HEK293 (cell line): ENCODE data around the gene TRAPPC1.
A peak's percentile ranks its signal among the peaks of the same experiment; 100 is the strongest.

Experiments used
- BCL11A ChIP-seq: fragments of 450-650 bp; formaldehyde crosslinking; IDR thresholded peaks from 2 replicates; pipeline ENCODE4 v1.5.1; 2016; ENCODE audit warnings: low read depth, missing biosample characterization, missing genetic modification characterization
- GFI1B ChIP-seq: fragments of 450-650 bp; formaldehyde crosslinking; IDR thresholded peaks from 2 replicates; pipeline ENCODE4 v1.5.1; 2016; ENCODE audit warnings: missing biosample characterization, missing genetic modification characterization
- GLIS1 ChIP-seq: fragments of 450-650 bp; formaldehyde crosslinking; IDR thresholded peaks from 2 replicates; pipeline ENCODE4 v1.5.1; 2016; ENCODE audit warnings: missing biosample characterization, missing genetic modification characterization
- GLIS2 ChIP-seq: fragments of 450-650 bp; formaldehyde crosslinking; IDR thresholded peaks from 2 replicates; pipeline ENCODE4 v1.5.1; 2016; ENCODE audit warnings: missing biosample characterization, missing genetic modification characterization
- IKZF3 ChIP-seq: fragments of 450-650 bp; IDR thresholded peaks from 2 replicates; pipeline ENCODE4 v1.5.0; 2018; ENCODE audit warnings: missing biosample characterization, mild to moderate bottlenecking, missing genetic modification characterization, moderate library complexity
- MYNN ChIP-seq: fragments of 450-650 bp; formaldehyde crosslinking; IDR thresholded peaks from 2 replicates; pipeline ENCODE4 v1.5.1; 2016; ENCODE audit warnings: missing biosample characterization, missing genetic modification characterization, borderline replicate concordance
- SP3 ChIP-seq: fragments of 450-650 bp; formaldehyde crosslinking; IDR thresholded peaks from 2 replicates; pipeline ENCODE4 v1.5.1; 2016; ENCODE audit warnings: missing biosample characterization, missing genetic modification characterization
- TRIM28 ChIP-seq: IDR thresholded peaks from 2 replicates; pipeline ENCODE4 v1.6.1; 2011; ENCODE audit warnings: low read length, control low read depth, borderline replicate concordance
- YY2 ChIP-seq: fragments of 450-650 bp; formaldehyde crosslinking; IDR thresholded peaks from 2 replicates; pipeline ENCODE4 v1.5.1; 2016; ENCODE audit warnings: missing biosample characterization, missing genetic modification characterization
- ZBTB48 ChIP-seq: fragments of 450-650 bp; formaldehyde crosslinking; IDR thresholded peaks from 2 replicates; pipeline ENCODE4 v1.5.1; 2016; ENCODE audit warnings: missing biosample characterization, missing genetic modification characterization
- ZBTB8A ChIP-seq: fragments of 450-650 bp; formaldehyde crosslinking; IDR thresholded peaks from 2 replicates; pipeline ENCODE4 v1.5.1; 2016; ENCODE audit warnings: missing biosample characterization, missing genetic modification characterization
- ZEB2 ChIP-seq: fragments of 450-650 bp; formaldehyde crosslinking; IDR thresholded peaks from 2 replicates; pipeline ENCODE4 v1.5.1; 2016; ENCODE audit warnings: missing biosample characterization, missing genetic modification characterization
- ZFP37 ChIP-seq: fragments of 450-650 bp; formaldehyde crosslinking; IDR thresholded peaks from 2 replicates; pipeline ENCODE4 v1.5.1; 2016; ENCODE audit warnings: missing biosample characterization, missing genetic modification characterization
- ZNF184 ChIP-seq: fragments of 450-650 bp; IDR thresholded peaks from 2 replicates; pipeline ENCODE4 v1.5.1; 2018; ENCODE audit warnings: missing biosample characterization, mild to moderate bottlenecking, missing genetic modification characterization
- ZNF211 ChIP-seq: fragments of 450-650 bp; formaldehyde crosslinking; IDR thresholded peaks from 2 replicates; pipeline ENCODE4 v1.5.1; 2016; ENCODE audit warnings: low read depth, missing biosample characterization, missing genetic modification characterization
- ZNF24 ChIP-seq: fragments of 450-650 bp; formaldehyde crosslinking; IDR thresholded peaks from 2 replicates; pipeline ENCODE4 v1.5.1; 2016; ENCODE audit warnings: missing biosample characterization, missing genetic modification characterization
- ZNF335 ChIP-seq: fragments of 450-650 bp; formaldehyde crosslinking; conservative IDR thresholded peaks from 2 replicates; pipeline ENCODE4 v1.5.1; 2016; ENCODE audit warnings: missing biosample characterization, missing genetic modification characterization
- ZNF501 ChIP-seq: fragments of 450-650 bp; formaldehyde crosslinking; IDR thresholded peaks from 2 replicates; pipeline ENCODE4 v1.5.1; 2016; ENCODE audit warnings: missing biosample characterization, missing genetic modification characterization
- ZNF660 ChIP-seq: fragments of 450-650 bp; IDR thresholded peaks from 2 replicates; pipeline ENCODE4 v1.5.1; 2018; ENCODE audit warnings: missing biosample characterization, mild to moderate bottlenecking, missing genetic modification characterization
- ZNF843 ChIP-seq: fragments of 450-650 bp; formaldehyde crosslinking; IDR thresholded peaks from 2 replicates; pipeline ENCODE4 v1.5.1; 2016; ENCODE audit warnings: missing biosample characterization, missing genetic modification characterization
- ZSCAN16 ChIP-seq: fragments of 450-650 bp; formaldehyde crosslinking; IDR thresholded peaks from 2 replicates; pipeline ENCODE4 v1.5.1; 2016; ENCODE audit warnings: missing biosample characterization, missing genetic modification characterization
- ZSCAN30 ChIP-seq: fragments of 450-650 bp; IDR thresholded peaks from 2 replicates; pipeline ENCODE4 v1.5.1; 2018; ENCODE audit warnings: missing biosample characterization, mild to moderate bottlenecking, missing genetic modification characterization, moderate library complexity
- TF ChIP-seq, protein P1 (sequence below): fragments of 450-650 bp; formaldehyde crosslinking; IDR thresholded peaks from 2 replicates; pipeline ENCODE4 v1.5.1; 2016; ENCODE audit warnings: missing biosample characterization, missing genetic modification characterization
- TF ChIP-seq, protein P2 (sequence below): fragments of 450-650 bp; formaldehyde crosslinking; IDR thresholded peaks from 2 replicates; pipeline ENCODE4 v1.5.1; 2016; ENCODE audit warnings: missing biosample characterization, missing genetic modification characterization
- TF ChIP-seq, protein P3 (sequence below): fragments of 450-650 bp; formaldehyde crosslinking; IDR thresholded peaks from 2 replicates; pipeline ENCODE4 v1.5.1; 2016; ENCODE audit warnings: missing biosample characterization, missing genetic modification characterization
- TF ChIP-seq, protein P4 (sequence below): fragments of 450-650 bp; formaldehyde crosslinking; IDR thresholded peaks from 2 replicates; pipeline ENCODE4 v1.5.1; 2017; ENCODE audit warnings: missing biosample characterization, missing genetic modification characterization
- TF ChIP-seq, protein P5 (sequence below): fragments of 450-650 bp; formaldehyde crosslinking; IDR thresholded peaks from 2 replicates; pipeline ENCODE4 v1.5.1; 2016; ENCODE audit warnings: missing biosample characterization, missing genetic modification characterization

TRAPPC1 gene

DNA sequence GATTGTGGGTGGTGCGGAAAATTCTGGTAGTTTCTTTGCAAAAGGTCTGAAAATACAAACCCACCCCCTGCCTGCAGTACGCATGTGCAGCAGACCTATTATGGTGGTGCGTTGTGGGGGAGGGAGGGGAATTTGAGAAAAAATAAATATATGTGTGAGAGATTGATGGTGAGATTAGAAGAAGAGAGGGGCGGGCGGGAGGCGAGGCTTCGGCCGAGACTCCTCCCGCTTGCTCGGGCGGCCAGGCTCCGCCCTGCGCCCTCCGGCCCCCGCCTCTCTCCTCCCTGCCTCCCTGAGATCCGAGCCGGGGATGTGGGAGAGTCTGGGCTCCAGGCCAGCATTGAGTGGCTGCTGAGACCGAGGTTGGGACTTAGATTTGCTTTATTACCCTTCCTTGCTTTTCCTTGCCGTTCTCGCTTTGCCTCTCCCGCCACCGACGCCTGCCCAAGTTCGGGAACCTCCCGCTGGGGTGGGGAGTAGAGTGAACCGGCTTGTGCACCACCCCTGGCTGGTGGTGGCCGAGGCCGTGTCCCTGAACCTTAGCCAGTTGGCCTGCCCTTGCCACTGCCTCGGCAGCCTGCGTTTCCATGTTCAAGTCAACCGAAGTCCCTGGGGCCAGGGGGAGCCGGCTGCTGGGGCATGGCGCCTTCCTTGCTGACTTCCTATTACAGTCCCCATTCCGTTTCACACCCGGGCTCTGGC is 44.1 kb downstream of the TRAPPC1 start (continued):
- TF ChIP-seq, protein P1, sequence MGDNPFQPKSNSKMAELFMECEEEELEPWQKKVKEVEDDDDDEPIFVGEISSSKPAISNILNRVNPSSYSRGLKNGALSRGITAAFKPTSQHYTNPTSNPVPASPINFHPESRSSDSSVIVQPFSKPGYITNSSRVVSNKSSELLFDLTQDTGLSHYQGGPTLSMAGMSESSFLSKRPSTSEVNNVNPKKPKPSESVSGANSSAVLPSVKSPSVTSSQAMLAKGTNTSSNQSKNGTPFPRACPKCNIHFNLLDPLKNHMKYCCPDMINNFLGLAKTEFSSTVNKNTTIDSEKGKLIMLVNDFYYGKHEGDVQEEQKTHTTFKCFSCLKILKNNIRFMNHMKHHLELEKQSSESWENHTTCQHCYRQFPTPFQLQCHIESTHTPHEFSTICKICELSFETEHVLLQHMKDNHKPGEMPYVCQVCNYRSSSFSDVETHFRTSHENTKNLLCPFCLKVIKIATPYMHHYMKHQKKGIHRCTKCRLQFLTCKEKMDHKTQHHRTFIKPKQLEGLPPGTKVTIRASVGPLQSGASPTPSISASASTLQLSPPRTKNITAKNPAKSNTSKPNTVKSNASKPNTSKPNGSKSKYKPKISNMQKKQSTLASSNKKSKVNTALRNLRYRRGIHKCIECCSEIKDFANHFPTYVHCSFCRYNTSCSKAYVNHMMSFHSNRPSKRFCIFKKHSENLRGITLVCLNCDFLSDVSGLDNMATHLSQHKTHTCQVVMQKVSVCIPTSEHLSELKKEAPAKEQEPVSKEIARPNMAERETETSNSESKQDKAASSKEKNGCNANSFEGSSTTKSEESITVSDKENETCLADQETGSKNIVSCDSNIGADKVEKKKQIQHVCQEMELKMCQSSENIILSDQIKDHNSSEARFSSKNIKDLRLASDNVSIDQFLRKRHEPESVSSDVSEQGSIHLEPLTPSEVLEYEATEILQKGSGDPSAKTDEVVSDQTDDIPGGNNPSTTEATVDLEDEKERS (tag by site-specific recombination): no peak
- 0 out of 2 replicates have a peak, but pooled peaks have one; percentile 26 for TF ChIP-seq ZNF660 (tag by site-specific recombination)
- no peak for TF ChIP-seq MYNN
- no peak for TF ChIP-seq ZNF211 (tag by site-specific recombination)
- TF ChIP-seq ZNF24 (tag by site-specific recombination): 0 out of 2 replicates have a peak, but pooled peaks have one; percentile 36
- TF ChIP-seq YY2 (tag by site-specific recombination): peak; percentile 76
- TF ChIP-seq GLIS2 (tag by site-specific recombination): peak; percentile 71
- TF ChIP-seq ZSCAN30 (tag by site-specific recombination): peak; percentile 90
- peak; percentile 72; the same call in 1 of the 2 replicates for TF ChIP-seq ZEB2 (tag by site-specific recombination)
- no peak for TF ChIP-seq BCL11A (tag by site-specific recombination)
- TF ChIP-seq ZBTB8A (tag by site-specific recombination): peak; percentile 82
- TF ChIP-seq SP3 (tag by site-specific recombination): peak; percentile 89
- TF ChIP-seq, protein P2, sequence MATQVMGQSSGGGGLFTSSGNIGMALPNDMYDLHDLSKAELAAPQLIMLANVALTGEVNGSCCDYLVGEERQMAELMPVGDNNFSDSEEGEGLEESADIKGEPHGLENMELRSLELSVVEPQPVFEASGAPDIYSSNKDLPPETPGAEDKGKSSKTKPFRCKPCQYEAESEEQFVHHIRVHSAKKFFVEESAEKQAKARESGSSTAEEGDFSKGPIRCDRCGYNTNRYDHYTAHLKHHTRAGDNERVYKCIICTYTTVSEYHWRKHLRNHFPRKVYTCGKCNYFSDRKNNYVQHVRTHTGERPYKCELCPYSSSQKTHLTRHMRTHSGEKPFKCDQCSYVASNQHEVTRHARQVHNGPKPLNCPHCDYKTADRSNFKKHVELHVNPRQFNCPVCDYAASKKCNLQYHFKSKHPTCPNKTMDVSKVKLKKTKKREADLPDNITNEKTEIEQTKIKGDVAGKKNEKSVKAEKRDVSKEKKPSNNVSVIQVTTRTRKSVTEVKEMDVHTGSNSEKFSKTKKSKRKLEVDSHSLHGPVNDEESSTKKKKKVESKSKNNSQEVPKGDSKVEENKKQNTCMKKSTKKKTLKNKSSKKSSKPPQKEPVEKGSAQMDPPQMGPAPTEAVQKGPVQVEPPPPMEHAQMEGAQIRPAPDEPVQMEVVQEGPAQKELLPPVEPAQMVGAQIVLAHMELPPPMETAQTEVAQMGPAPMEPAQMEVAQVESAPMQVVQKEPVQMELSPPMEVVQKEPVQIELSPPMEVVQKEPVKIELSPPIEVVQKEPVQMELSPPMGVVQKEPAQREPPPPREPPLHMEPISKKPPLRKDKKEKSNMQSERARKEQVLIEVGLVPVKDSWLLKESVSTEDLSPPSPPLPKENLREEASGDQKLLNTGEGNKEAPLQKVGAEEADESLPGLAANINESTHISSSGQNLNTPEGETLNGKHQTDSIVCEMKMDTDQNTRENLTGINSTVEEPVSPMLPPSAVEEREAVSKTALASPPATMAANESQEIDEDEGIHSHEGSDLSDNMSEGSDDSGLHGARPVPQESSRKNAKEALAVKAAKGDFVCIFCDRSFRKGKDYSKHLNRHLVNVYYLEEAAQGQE: no peak; the same call in 1 of the 2 replicates
- peak; percentile 54; the same call in 1 of the 2 replicates for TF ChIP-seq ZNF335
- TF ChIP-seq ZNF843 (tag by site-specific recombination): peak; percentile 59
- peak; percentile 99 for TF ChIP-seq IKZF3 (tag by site-specific recombination)
- TF ChIP-seq ZNF184 (tag by site-specific recombination): 0 out of 2 replicates have a peak, but pooled peaks have one; percentile 16
- peak; percentile 6 for TF ChIP-seq TRIM28
- TF ChIP-seq, protein P3, sequence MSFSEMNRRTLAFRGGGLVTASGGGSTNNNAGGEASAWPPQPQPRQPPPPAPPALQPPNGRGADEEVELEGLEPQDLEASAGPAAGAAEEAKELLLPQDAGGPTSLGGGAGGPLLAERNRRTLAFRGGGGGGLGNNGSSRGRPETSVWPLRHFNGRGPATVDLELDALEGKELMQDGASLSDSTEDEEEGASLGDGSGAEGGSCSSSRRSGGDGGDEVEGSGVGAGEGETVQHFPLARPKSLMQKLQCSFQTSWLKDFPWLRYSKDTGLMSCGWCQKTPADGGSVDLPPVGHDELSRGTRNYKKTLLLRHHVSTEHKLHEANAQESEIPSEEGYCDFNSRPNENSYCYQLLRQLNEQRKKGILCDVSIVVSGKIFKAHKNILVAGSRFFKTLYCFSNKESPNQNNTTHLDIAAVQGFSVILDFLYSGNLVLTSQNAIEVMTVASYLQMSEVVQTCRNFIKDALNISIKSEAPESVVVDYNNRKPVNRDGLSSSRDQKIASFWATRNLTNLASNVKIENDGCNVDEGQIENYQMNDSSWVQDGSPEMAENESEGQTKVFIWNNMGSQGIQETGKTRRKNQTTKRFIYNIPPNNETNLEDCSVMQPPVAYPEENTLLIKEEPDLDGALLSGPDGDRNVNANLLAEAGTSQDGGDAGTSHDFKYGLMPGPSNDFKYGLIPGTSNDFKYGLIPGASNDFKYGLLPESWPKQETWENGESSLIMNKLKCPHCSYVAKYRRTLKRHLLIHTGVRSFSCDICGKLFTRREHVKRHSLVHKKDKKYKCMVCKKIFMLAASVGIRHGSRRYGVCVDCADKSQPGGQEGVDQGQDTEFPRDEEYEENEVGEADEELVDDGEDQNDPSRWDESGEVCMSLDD: peak; percentile 58; the same call in 1 of the 2 replicates
- TF ChIP-seq, protein P4, sequence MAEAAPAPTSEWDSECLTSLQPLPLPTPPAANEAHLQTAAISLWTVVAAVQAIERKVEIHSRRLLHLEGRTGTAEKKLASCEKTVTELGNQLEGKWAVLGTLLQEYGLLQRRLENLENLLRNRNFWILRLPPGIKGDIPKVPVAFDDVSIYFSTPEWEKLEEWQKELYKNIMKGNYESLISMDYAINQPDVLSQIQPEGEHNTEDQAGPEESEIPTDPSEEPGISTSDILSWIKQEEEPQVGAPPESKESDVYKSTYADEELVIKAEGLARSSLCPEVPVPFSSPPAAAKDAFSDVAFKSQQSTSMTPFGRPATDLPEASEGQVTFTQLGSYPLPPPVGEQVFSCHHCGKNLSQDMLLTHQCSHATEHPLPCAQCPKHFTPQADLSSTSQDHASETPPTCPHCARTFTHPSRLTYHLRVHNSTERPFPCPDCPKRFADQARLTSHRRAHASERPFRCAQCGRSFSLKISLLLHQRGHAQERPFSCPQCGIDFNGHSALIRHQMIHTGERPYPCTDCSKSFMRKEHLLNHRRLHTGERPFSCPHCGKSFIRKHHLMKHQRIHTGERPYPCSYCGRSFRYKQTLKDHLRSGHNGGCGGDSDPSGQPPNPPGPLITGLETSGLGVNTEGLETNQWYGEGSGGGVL (tag by site-specific recombination): peak; percentile 98
- peak; percentile 68; the same call in 1 of the 2 replicates for TF ChIP-seq GFI1B (tag by site-specific recombination)
- TF ChIP-seq, protein P5, sequence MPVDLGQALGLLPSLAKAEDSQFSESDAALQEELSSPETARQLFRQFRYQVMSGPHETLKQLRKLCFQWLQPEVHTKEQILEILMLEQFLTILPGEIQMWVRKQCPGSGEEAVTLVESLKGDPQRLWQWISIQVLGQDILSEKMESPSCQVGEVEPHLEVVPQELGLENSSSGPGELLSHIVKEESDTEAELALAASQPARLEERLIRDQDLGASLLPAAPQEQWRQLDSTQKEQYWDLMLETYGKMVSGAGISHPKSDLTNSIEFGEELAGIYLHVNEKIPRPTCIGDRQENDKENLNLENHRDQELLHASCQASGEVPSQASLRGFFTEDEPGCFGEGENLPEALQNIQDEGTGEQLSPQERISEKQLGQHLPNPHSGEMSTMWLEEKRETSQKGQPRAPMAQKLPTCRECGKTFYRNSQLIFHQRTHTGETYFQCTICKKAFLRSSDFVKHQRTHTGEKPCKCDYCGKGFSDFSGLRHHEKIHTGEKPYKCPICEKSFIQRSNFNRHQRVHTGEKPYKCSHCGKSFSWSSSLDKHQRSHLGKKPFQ (tag by site-specific recombination): peak; percentile 75
- peak; percentile 81 for TF ChIP-seq GLIS1 (tag by site-specific recombination)
- peak; percentile 95 for TF ChIP-seq ZBTB48
- TF ChIP-seq ZNF501 (tag by site-specific recombination): peak; percentile 87
- TF ChIP-seq ZFP37 (tag by site-specific recombination): 0 out of 2 replicates have a peak, but pooled peaks have one; percentile 47
- peak; percentile 53; the same call in 1 of the 2 replicates for TF ChIP-seq ZSCAN16
